ENCODE data around the gene WNT3.

GRCh38 chr17:46738544-46738943, 79.9 kb downstream of the WNT3 start:
- TF ChIP-seq CTCF (IDR thresholded peaks at IDR 0.05) (no peak), ZFX (IDR thresholded peaks at IDR 0.05; ENCODE audit: borderline replicate concordance) (no peak)

All from 22Rv1 (cell line).